Neural crest cell (in vitro differentiated cells): ENCODE data around the gene DROSHA. TPM values are rescaled to one million over a fixed set of nuclear protein-coding genes. Genes with fewer than 3 reads are reported as not detected.

ENCODE experiments used
- DNase-seq: peaks from one replicate; pipeline ENCODE4 v3.0.0; 2021; ENCODE audit warnings: low read depth, mixed read lengths, low spot score
- H3K27ac Mint-ChIP-seq: one replicate; pipeline ENCODE4 v1.8.0; 2021; ENCODE audit warnings: mild to moderate bottlenecking, mixed read lengths; ENCODE audit not compliant: unreplicated experiment
- H3K27me3 Mint-ChIP-seq: 2 replicates; pipeline ENCODE4 v1.8.0; 2021; ENCODE audit warnings: low read depth, mild to moderate bottlenecking, mixed read lengths
- H3K36me3 Mint-ChIP-seq: 2 replicates; pipeline ENCODE4 v1.8.0; 2021; ENCODE audit warnings: low read depth, mild to moderate bottlenecking, mixed read lengths
- H3K4me1 Mint-ChIP-seq: 2 replicates; pipeline ENCODE4 v1.8.0; 2021; ENCODE audit warnings: mixed read lengths
- H3K4me3 Mint-ChIP-seq: one replicate; pipeline ENCODE4 v1.8.0; 2021; ENCODE audit warnings: mild to moderate bottlenecking, mixed read lengths
- H3K9me3 Mint-ChIP-seq: 2 replicates; pipeline ENCODE4 v1.8.0; 2021; ENCODE audit warnings: mixed read lengths
- CTCF ChIP-seq: fragments of 200-600 bp; sonication (generic); conservative IDR thresholded peaks from 2 replicates; pipeline ENCODE4 v1.5.0; 2021; ENCODE audit warnings: antibody characterized with exemption, mild to moderate bottlenecking
- total RNA-seq: library from RNA; stranded (reverse); gene quantifications from 2 replicates; pipeline ENCODE4 v1.2.1, GENCODE V29; 2021

DROSHA gene
- total RNA-seq, 1 donor from 2014 or later, result 116 TPM

DNA sequence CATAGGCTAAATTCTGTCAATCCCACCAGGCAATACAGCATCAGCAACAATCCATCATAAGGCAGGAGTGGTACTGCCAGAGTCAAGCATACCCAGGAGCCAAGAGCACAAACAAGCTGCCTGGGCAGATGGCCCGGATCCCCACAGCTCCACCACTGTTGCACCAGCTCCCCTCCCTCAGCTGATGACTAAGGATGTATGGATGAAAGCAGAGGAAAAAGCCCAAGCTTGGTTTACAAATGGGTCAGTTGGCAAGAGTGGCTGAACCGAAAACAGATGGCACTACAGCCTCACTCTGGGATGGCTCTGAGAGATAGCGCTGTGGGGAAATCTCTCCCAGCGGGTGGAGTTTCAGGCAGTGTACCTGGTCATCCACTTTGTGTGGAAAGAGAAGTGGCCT is 29.4 kb downstream of the DROSHA start:
- no peak for TF ChIP-seq CTCF
- no peak overlapping the region for H3K27ac Mint-ChIP-seq
- no peaks in the 10 kb centered on the region for H3K4me1 Mint-ChIP-seq
- DNase-seq, result no peak
- no peak overlapping the region for H3K4me3 Mint-ChIP-seq
- no peaks in the 10 kb centered on the region for H3K9me3 Mint-ChIP-seq
- H3K27me3 Mint-ChIP-seq, result no peaks in the 10 kb centered on the region
- H3K36me3 Mint-ChIP-seq, result peaks cover 28% of the 10 kb centered on the region

DNA sequence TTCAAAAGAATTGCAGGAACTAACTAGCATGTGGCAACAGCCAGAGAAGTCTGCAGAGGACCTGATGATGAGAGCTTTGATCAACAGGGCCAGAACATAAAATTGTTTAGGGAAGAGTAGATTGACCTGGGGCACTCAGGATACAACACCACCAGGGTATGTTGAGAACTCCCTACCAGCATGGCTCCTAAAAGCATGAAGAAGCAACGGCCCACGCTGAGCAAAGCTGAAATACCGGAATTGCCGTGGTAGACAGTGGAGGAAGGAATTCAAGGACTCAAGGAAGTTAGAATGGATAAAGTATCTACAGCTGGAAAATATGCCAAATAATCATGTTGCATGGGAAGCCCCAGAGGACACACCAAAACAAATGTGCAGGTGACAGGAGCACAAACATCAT is 31.6 kb downstream of the DROSHA start:
- no peaks in the 10 kb centered on the region for H3K9me3 Mint-ChIP-seq
- H3K27ac Mint-ChIP-seq, result peak overlapping the region; percentile 16
- H3K36me3 Mint-ChIP-seq, result peaks cover 33% of the 10 kb centered on the region
- no peaks in the 10 kb centered on the region for H3K27me3 Mint-ChIP-seq
- no peak overlapping the region for H3K4me3 Mint-ChIP-seq
- H3K4me1 Mint-ChIP-seq, result no peaks in the 10 kb centered on the region
- no peak for DNase-seq
- TF ChIP-seq CTCF, result no peak

- H3K9me3 Mint-ChIP-seq, result no peaks in the 10 kb centered on the region
- H3K4me1 Mint-ChIP-seq, result no peaks in the 10 kb centered on the region
- peaks cover 30% of the 10 kb centered on the region for H3K36me3 Mint-ChIP-seq
- no peak overlapping the region for H3K4me3 Mint-ChIP-seq
- H3K27me3 Mint-ChIP-seq, result no peaks in the 10 kb centered on the region
- no peak for TF ChIP-seq CTCF
- no peak for DNase-seq
- no peak overlapping the region for H3K27ac Mint-ChIP-seq
Observed at GRCh38 chr5:31496891-31497290, 35.0 kb downstream of the DROSHA start.

DNA sequence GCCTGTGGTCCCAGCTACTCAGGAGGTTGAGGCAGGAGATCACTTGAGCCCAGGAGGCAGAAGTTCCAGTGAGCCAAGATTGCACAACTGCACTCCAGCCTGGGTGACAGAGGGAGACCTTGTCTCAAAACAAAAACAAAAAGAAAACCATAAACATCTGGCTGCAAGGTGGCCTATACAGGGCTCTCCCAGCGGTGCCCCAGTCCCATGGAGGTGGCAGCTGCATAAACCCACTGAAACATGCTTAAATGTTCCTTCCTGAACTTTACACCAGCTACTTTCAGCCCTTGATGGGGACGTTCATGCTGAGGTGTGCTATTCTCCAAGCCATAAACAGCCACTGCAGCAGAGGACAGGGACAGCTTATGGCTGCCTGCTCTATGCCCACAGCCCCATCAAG is 35.6 kb downstream of the DROSHA start:
- Mint-ChIP-seq H3K36me3 (peaks cover 28% of the 10 kb centered on the region), H3K4me1 (no peaks in the 10 kb centered on the region)

GRCh38 chr5:31495336-31495735 is 36.6 kb downstream of the DROSHA start:
- TF ChIP-seq CTCF, result no peak
- no peaks in the 10 kb centered on the region for H3K4me1 Mint-ChIP-seq
- peaks cover 23% of the 10 kb centered on the region for H3K36me3 Mint-ChIP-seq
- H3K27me3 Mint-ChIP-seq, result no peaks in the 10 kb centered on the region
- H3K4me3 Mint-ChIP-seq, result no peak overlapping the region
- H3K9me3 Mint-ChIP-seq, result no peaks in the 10 kb centered on the region
- DNase-seq, result no peak
- no peak overlapping the region for H3K27ac Mint-ChIP-seq

More for the DNA sequence above, 35.6 kb downstream of the DROSHA start:
- no peak overlapping the region for H3K4me3 Mint-ChIP-seq
- no peaks in the 10 kb centered on the region for H3K9me3 Mint-ChIP-seq
- no peak overlapping the region for H3K27ac Mint-ChIP-seq
- H3K27me3 Mint-ChIP-seq, result no peaks in the 10 kb centered on the region
- no peak for TF ChIP-seq CTCF
- no peak for DNase-seq

DNA sequence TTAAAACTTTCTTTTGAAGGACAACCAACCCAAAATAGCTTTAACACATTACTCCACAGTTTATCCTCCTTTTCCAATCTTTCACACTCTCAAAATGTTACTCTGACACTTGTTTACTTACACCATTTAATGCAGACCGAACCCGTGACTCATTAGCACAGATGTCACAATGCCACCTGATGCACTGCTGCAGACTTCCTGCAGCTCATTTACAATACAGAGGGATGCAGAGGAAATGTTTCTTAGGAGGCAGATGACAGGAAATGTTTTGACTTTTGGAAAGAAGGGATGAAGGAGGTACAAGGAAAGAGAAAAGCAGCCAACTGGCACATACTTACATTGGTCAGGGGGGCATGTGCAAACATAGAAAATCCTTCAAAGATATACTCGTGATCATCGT is 39.0 kb downstream of the DROSHA start:
- DNase-seq, result no peak
- TF ChIP-seq CTCF, result no peak

More for the DNA sequence above, 39.0 kb downstream of the DROSHA start:
- no peak overlapping the region for H3K4me3 Mint-ChIP-seq
- no peaks in the 10 kb centered on the region for H3K9me3 Mint-ChIP-seq
- no peaks in the 10 kb centered on the region for H3K27me3 Mint-ChIP-seq
- H3K4me1 Mint-ChIP-seq, result no peaks in the 10 kb centered on the region
- H3K36me3 Mint-ChIP-seq, result peaks cover 12% of the 10 kb centered on the region
- no peak overlapping the region for H3K27ac Mint-ChIP-seq
